GM10266 (cell line): ENCODE data around the gene BRINP3.

Source experiments
- DNase-seq: peaks from one replicate; pipeline ENCODE4 v3.0.0; 2012; ENCODE audit errors: extremely low spot score
- CTCF ChIP-seq: IDR thresholded peaks from 2 replicates; pipeline ENCODE4 v1.5.1; 2012; ENCODE audit warnings: mild to moderate bottlenecking, low read depth; ENCODE audit not compliant: control insufficient read depth, insufficient read depth; ENCODE audit errors: missing control alignments

BRINP3 gene

GRCh38 chr1:190453550-190453949 is 24.1 kb downstream of the BRINP3 start:
- TF ChIP-seq CTCF: no peak
- no peak for DNase-seq

- DNase-seq: no peak
- TF ChIP-seq CTCF: no peak
Observed at GRCh38 chr1:190452272-190452848, 25.3 kb downstream of the BRINP3 start.

GRCh38 chr1:190444464-190444863 is 33.2 kb downstream of the BRINP3 start:
- DNase-seq: no peak
- TF ChIP-seq CTCF: no peak

GRCh38 chr1:190439447-190439846 is 38.2 kb downstream of the BRINP3 start:
- no peak for DNase-seq
- TF ChIP-seq CTCF: no peak

- DNase-seq: peak; percentile 4
- TF ChIP-seq CTCF: peak; percentile 30
Observed at GRCh38 chr1:190436615-190437014, 41.0 kb downstream of the BRINP3 start.

GRCh38 chr1:190429932-190430331 is 47.7 kb downstream of the BRINP3 start:
- no peak for TF ChIP-seq CTCF

GRCh38 chr1:190429141-190429540 is 48.5 kb downstream of the BRINP3 start:
- TF ChIP-seq CTCF: no peak
- DNase-seq: no peak

More at GRCh38 chr1:190429932-190430331, 47.7 kb downstream of the BRINP3 start:
- DNase-seq: no peak
